Subcutaneous abdominal adipose tissue (tissue), 5 donors: ENCODE results near the gene PSMC1.
A peak's percentile ranks its signal among the peaks of the same experiment; 100 is the strongest.

Source experiments
- H3K27ac ChIP-seq: one replicate; pipeline ENCODE4 v1.7.0; 2013; ENCODE audit warnings: low read depth, mild to moderate bottlenecking, inconsistent platforms, low read length, moderate library complexity
- H3K27me3 ChIP-seq, 5 donors: one replicate each; pipeline ENCODE4 v1.7.0; 2013; ENCODE audit warnings: low read length in 5 of 5, inconsistent platforms in 1 of 5; ENCODE audit not compliant: control insufficient read depth in 5 of 5, insufficient read depth in 4 of 5
- H3K36me3 ChIP-seq, 5 donors: one replicate each; pipeline ENCODE4 v1.7.0; 2013; ENCODE audit warnings: low read length in 5 of 5; ENCODE audit not compliant: control insufficient read depth in 5 of 5, insufficient read depth in 5 of 5
- H3K4me1 ChIP-seq, 5 donors: one replicate each; pipeline ENCODE4 v1.7.0; 2013; ENCODE audit warnings: low read length in 5 of 5, mild to moderate bottlenecking in 3 of 5, moderate library complexity in 1 of 5; ENCODE audit not compliant: control insufficient read depth in 5 of 5, insufficient read depth in 5 of 5
- H3K4me3 ChIP-seq, 5 donors: one replicate each; pipeline ENCODE4 v1.7.0; 2013; ENCODE audit warnings: low read length in 5 of 5, low read depth in 1 of 5
- H3K9ac ChIP-seq, 5 donors: one replicate each; pipeline ENCODE4 v1.7.0; 2013; ENCODE audit warnings: low read length in 5 of 5, mild to moderate bottlenecking in 4 of 5, moderate library complexity in 3 of 5
- H3K9me3 ChIP-seq, 5 donors: one replicate each; pipeline ENCODE4 v1.7.0; 2013; ENCODE audit warnings: low read length in 5 of 5; ENCODE audit not compliant: control insufficient read depth in 5 of 5
- donor health status: healthy.
- donor health status: healthy.
- donor health status: healthy.
- donor health status: healthy.
- donor health status: healthy.

PSMC1 gene

DNA sequence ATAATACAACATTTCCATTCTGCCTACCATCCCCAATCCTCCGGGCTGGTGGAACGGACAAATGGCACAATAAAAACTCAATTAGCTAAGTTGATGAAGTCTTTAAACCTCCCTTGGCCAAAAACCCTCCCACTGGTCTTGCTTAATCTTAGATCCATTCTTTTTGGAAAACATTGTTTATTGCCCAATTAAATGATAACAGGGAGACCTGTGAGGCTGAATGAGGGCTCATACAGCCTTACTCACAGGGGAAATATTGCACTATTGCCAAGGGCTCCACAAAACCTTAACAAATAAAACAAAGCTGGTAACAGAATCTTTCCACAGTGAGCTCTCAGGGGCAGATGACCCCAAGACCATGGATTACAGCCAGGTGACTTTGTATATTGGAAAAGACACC is 7.8 kb upstream of the PSMC1 start:
- H3K27ac ChIP-seq = no peak overlapping the region

DNA sequence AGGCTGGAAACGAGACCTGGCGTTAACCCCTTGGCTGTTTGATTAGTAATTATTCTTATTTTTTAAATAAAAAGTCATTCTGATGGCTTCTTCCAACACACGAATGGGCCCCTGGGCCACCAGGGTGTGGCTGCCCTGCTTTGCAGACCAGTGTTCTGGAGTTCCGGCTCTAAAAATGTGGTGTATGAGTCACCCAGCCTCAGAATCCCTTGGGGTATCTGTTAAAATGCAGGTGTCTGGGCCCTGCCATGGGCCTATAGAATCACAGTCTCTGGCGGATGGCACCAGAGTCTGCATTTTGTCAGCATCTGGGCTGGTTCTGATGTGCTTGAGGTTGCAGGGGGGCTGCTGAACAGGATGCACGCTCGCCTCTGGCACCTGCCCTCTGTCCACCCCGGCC is 2.5 kb upstream of the PSMC1 start:
- Histone ChIP-seq H3K4me3 (no peak overlapping the region), H3K36me3 (peaks cover 0 to 3% (median 0%) of the 10 kb centered on the region in 5 donors), H3K27me3 (peaks cover 0 to 9% (median 0%) of the 10 kb centered on the region in 5 donors), H3K27ac (no peak overlapping the region), H3K9ac (no peak overlapping the region), H3K4me1 (peaks cover 7 to 23% (median 22%) of the 10 kb centered on the region in 5 donors), H3K9me3 (no peaks in the 10 kb centered on the region)

More for the DNA sequence above, 7.8 kb upstream of the PSMC1 start:
- no peak overlapping the region for H3K4me3 ChIP-seq
- H3K27me3 ChIP-seq = peaks cover 0 to 4% (median 0%) of the 10 kb centered on the region in 5 donors
- no peaks in the 10 kb centered on the region for H3K4me1 ChIP-seq
- no peaks in the 10 kb centered on the region for H3K36me3 ChIP-seq
- H3K9me3 ChIP-seq = no peaks in the 10 kb centered on the region
- no peak overlapping the region for H3K9ac ChIP-seq

DNA sequence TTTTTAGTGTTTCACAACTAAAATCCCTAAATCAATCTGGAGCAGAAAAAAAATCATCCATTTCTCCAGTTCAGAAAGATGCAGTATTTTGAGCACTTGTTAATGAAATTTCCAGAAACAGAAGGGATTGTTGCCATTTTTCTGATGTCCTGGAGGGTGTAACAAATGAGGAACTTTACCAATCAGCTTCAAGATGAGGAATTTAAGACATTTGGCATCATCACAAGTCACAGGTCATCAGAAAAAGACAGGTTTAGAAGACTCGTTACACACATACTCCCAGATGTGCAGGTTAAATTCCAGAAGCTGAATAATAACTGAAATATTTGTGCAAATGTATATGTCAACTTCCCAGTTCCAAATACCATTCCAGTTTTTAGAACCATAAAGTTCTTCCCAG is 482 bp upstream of the PSMC1 start:
- Histone ChIP-seq H3K4me1 (peaks cover 7 to 24% (median 22%) of the 10 kb centered on the region in 5 donors), H3K9ac (peak overlapping the region in 3 of 5 donors; percentile 91 to 98 (median 95)), H3K9me3 (no peaks in the 10 kb centered on the region), H3K4me3 (peak overlapping the region; percentile 92 to 97 (median 95)), H3K27ac (no peak overlapping the region), H3K27me3 (peaks cover 0 to 9% (median 0%) of the 10 kb centered on the region in 5 donors), H3K36me3 (peaks cover 4 to 18% (median 8%) of the 10 kb centered on the region in 5 donors)

DNA sequence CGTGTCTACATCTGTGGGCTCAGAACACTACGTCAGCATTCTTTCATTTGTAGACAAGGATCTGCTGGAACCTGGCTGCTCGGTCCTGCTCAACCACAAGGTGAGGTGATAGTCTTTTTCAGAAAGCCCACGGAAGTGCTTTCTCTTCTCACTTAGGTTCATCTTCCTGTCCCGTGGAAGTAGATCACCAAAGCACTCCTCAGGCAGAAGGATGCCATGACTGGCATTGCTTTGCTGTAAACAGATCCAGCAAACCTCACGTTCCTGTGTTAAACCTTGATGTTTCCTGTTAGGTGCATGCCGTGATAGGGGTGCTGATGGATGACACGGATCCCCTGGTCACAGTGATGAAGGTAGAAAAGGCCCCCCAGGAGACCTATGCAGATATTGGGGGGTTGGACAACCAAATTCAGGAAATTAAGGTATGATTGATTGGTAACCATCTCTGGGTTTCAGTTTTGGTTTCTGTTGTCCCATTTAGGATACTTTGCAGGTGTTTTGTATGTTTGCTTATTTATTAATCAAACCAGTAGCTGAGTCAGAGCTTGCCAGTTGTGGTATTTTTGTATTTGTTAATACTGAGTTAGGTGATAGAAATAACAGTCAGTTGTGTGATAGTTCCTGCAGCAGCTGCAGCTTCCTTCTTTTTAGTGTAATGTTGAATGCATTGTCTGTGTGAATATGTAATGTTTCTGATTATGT is 7.5 kb downstream of the PSMC1 start:
- no peaks in the 10 kb centered on the region for H3K9me3 ChIP-seq
- H3K9ac ChIP-seq = no peak overlapping the region
- no peaks in the 10 kb centered on the region for H3K27me3 ChIP-seq
- H3K4me1 ChIP-seq = peaks cover 0 to under 1% (median 0%) of the 10 kb centered on the region in 5 donors
- no peak overlapping the region for H3K27ac ChIP-seq
- H3K4me3 ChIP-seq = no peak overlapping the region
- H3K36me3 ChIP-seq = peaks cover 46 to 87% (median 70%) of the 10 kb centered on the region in 5 donors

DNA sequence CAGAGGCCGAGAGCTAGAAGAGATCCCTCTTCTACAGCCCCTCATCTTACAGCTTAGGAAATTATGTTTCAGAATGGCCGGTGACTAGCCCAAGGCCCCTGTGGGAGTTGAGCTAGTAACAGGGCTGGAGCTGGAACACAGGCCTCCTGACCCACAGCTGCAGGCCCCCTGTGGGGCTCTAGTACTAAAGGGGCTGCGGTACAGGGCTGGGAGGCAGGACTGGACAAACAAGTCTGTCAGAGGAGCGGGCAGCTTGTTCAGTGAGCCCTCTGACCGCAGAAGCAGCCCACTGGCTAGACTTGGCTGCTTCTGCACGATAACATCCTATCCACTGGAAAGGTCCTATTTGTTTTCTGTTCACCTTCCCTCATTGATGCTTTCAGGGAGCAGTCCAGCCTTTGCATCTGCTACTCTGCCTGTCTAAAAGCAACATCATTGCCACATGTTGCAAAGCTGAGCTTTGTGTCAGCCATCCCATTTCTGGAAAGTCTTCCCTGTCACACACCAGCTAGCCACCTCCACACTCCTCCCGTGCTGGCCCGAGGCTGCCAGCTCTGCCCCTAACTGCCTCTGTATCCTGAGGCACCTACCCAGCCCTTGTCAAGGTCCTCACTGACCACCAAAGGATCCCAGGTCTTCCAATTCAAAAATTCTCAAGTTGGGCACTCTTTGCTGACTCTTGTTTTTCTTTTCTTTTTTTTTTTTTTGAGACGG is 10.2 kb downstream of the PSMC1 start:
- Histone ChIP-seq H3K36me3 (peaks cover 52 to 94% (median 82%) of the 10 kb centered on the region in 5 donors), H3K9me3 (no peaks in the 10 kb centered on the region), H3K4me3 (no peak overlapping the region)

DNA sequence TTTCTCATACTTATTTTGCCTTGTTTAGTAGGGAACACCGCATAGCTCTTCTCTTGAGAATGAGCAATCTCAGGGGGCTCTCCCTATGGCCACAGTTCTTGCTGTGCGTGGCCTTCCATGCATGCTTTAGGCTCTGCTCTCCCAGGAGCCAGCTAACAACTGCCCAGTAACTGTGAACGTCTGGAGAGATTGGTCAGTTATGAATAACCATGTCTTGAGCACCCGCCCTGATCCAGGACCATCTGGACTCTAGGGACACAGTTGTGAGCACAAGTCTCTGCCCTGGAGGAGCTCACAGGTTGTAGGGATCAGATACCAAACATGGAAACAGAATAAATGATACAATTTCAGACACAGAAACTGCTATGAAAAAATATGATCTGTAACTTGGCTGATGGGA is 12.1 kb downstream of the PSMC1 start:
- Histone ChIP-seq H3K36me3 (peaks cover 49 to 94% (median 86%) of the 10 kb centered on the region in 5 donors), H3K4me3 (no peak overlapping the region), H3K9ac (no peak overlapping the region), H3K27me3 (no peaks in the 10 kb centered on the region), H3K9me3 (no peaks in the 10 kb centered on the region), H3K27ac (no peak overlapping the region), H3K4me1 (peaks cover 0 to 6% (median 5%) of the 10 kb centered on the region in 5 donors)

More for the DNA sequence above, 10.2 kb downstream of the PSMC1 start:
- H3K27me3 ChIP-seq = no peaks in the 10 kb centered on the region
- no peak overlapping the region for H3K9ac ChIP-seq
- H3K27ac ChIP-seq = no peak overlapping the region
- H3K4me1 ChIP-seq = no peaks in the 10 kb centered on the region

DNA sequence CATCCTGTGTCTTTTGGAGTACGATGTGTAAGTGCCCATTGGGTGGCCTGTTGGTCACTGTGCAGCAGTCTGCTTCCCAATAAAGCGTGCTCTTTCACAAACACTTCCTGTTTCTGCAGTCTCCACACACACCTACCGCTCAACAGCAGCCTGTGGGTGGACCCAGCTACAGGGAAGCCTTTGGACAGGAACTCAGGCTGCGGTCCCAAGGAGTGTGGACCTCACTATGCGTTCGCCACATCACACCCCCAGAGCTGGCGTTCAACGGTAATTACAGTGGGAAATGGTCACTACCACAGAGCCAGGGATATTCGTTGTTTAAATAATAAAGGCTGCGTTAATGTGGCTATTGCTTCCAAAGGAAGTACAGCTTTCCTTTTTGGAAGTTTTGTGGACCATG is 16.2 kb downstream of the PSMC1 start:
- Histone ChIP-seq H3K27me3 (no peaks in the 10 kb centered on the region), H3K36me3 (peaks cover 32 to 89% (median 67%) of the 10 kb centered on the region in 5 donors), H3K4me3 (no peak overlapping the region), H3K4me1 (peaks cover 0 to 25% (median 21%) of the 10 kb centered on the region in 5 donors), H3K27ac (no peak overlapping the region), H3K9me3 (no peaks in the 10 kb centered on the region), H3K9ac (no peak overlapping the region)

DNA sequence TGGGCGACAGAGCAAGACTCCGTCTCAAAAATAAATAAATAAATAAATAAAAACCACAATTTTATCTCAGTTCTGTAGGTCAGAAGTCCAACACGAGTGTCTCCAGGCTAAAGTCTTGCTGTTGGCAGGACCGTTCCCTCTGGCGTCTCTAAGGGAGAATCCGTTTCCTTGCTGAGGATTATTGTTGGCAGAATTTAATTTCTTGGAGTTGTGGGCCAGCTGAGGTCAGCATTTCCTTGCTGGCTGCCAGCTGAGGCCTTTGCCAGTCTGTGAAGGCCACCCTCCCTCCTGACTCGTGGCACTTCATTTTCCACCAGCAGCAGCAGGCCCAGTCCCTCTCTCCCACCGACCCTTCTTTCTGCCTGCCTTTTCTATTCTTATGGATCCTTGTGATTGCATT is 17.2 kb downstream of the PSMC1 start:
- H3K27ac ChIP-seq = peak overlapping the region; percentile 30
- H3K9ac ChIP-seq = no peak overlapping the region
- H3K4me1 ChIP-seq = peaks cover 0 to 25% (median 21%) of the 10 kb centered on the region in 5 donors
- H3K4me3 ChIP-seq = no peak overlapping the region
- H3K9me3 ChIP-seq = no peaks in the 10 kb centered on the region
- H3K27me3 ChIP-seq = no peaks in the 10 kb centered on the region
- H3K36me3 ChIP-seq = peaks cover 24 to 89% (median 67%) of the 10 kb centered on the region in 5 donors

DNA sequence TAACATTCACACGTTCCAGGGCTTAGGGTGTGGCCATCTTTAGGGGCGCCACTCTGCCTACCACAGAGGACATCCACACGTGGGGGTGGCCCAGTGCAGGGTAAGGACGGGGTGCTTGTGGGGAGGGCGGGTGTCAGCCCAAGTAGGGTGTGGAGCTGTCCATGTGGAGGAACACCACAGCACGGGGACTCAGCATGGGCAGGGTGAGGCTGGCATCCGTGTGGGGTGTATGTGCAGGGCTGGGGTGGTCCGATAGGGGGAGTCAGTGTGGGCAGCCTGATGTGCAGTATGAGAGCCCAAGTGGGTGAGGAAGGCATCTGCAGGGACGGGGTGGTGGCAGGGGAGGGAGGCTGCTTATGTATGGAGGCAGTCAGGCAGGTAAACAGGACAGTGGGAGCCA is 17.7 kb downstream of the PSMC1 start:
- no peak overlapping the region for H3K9ac ChIP-seq
- no peak overlapping the region for H3K4me3 ChIP-seq
- H3K27ac ChIP-seq = peak overlapping the region; percentile 30
- peaks cover 19 to 89% (median 67%) of the 10 kb centered on the region in 5 donors for H3K36me3 ChIP-seq
- no peaks in the 10 kb centered on the region for H3K27me3 ChIP-seq
- H3K9me3 ChIP-seq = no peaks in the 10 kb centered on the region
- peaks cover 0 to 25% (median 21%) of the 10 kb centered on the region in 5 donors for H3K4me1 ChIP-seq
